ENCODE data around the gene SPEF2.

GRCh38 chr5:35647128-35647527 lies 29.5 kb downstream of the SPEF2 start:
- TF ChIP-seq, protein P1, sequence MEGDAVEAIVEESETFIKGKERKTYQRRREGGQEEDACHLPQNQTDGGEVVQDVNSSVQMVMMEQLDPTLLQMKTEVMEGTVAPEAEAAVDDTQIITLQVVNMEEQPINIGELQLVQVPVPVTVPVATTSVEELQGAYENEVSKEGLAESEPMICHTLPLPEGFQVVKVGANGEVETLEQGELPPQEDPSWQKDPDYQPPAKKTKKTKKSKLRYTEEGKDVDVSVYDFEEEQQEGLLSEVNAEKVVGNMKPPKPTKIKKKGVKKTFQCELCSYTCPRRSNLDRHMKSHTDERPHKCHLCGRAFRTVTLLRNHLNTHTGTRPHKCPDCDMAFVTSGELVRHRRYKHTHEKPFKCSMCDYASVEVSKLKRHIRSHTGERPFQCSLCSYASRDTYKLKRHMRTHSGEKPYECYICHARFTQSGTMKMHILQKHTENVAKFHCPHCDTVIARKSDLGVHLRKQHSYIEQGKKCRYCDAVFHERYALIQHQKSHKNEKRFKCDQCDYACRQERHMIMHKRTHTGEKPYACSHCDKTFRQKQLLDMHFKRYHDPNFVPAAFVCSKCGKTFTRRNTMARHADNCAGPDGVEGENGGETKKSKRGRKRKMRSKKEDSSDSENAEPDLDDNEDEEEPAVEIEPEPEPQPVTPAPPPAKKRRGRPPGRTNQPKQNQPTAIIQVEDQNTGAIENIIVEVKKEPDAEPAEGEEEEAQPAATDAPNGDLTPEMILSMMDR (IDR thresholded peaks at IDR 0.05): no peak
- TF ChIP-seq POLR2A (IDR thresholded peaks at IDR 0.05): no peak
